Dedifferentiated amniotic fluid mesenchymal stem cell (primary cell): Measurements from ENCODE around the gene KSR1.
A peak's percentile ranks its signal among the peaks of the same experiment; 100 is the strongest.

Source experiments
- DNase-seq: peaks from one replicate; pipeline ENCODE4 v3.0.0-alpha.2; 2016; ENCODE audit errors: extremely low spot score

The KSR1 gene

GRCh38 chr17:27590864-27591263 lies 134.6 kb downstream of the KSR1 start:
- DNase-seq, result no peak

- no peak for DNase-seq
These were observed 135.7 kb downstream of the KSR1 start for GRCh38 chr17:27591986-27592385.

- DNase-seq, result no peak
These were observed 137.1 kb downstream of the KSR1 start for GRCh38 chr17:27593232-27593856.

DNA sequence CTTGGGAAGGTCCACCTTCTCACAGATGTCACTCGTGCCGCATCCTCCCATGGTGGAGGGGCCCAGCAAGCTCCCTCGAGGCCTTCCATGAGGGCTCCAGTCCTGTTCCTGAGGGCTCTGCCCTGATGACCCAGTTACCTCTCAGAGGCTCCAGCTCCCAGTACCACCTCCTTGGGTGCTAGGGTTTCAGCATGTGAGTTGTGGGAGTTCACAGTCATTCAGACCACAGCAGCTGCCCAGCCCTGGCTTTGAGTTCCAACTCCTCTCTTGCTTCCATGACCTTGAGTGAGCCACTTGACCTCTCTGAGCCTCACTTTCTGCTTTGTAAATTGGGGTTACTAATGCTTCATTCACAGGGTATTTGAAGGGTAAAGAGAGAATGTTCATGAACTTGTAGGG lies 137.6 kb downstream of the KSR1 start:
- no peak for DNase-seq

DNA sequence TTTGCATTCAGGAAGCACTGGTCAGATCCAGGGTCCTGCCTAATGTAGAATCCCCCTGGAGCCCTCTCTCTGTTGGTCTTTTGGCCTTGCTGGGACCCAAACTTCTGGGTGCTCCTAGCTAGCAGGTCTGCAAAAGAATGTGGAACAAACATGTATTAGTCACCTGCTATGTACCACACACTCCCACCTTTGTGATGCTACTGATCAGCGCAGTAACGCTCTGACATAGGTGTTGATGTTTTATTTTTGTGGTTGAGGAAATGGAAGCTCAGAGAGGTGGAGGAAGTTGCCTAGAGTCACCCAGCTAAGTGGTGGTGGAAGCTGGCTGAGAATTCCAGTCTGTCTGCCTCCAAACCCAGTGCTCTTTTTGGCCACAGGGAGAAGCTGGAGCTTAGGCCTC lies 139.0 kb downstream of the KSR1 start:
- DNase-seq, result no peak

GRCh38 chr17:27596096-27596495 lies 139.8 kb downstream of the KSR1 start:
- DNase-seq, result no peak

GRCh38 chr17:27596566-27597187 lies 140.4 kb downstream of the KSR1 start:
- no peak for DNase-seq

DNA sequence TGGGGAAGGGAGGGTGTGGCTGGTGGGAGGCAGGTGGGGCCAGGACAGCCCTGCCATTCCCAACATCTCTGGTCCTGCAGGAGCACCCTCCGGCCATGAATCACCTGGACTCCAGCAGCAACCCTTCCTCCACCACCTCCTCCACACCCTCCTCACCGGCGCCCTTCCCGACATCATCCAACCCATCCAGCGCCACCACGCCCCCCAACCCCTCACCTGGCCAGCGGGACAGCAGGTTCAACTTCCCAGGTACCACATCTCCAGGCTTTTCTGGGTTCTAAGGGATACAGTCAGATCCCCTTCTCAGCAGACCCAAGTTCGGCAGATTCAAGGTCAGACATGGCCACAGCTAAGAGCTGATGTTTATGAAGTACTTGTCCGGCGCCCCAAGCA lies 140.9 kb downstream of the KSR1 start:
- DNase-seq, result no peak

- no peak for DNase-seq
These were observed 141.6 kb downstream of the KSR1 start for GRCh38 chr17:27597783-27598320.

DNA sequence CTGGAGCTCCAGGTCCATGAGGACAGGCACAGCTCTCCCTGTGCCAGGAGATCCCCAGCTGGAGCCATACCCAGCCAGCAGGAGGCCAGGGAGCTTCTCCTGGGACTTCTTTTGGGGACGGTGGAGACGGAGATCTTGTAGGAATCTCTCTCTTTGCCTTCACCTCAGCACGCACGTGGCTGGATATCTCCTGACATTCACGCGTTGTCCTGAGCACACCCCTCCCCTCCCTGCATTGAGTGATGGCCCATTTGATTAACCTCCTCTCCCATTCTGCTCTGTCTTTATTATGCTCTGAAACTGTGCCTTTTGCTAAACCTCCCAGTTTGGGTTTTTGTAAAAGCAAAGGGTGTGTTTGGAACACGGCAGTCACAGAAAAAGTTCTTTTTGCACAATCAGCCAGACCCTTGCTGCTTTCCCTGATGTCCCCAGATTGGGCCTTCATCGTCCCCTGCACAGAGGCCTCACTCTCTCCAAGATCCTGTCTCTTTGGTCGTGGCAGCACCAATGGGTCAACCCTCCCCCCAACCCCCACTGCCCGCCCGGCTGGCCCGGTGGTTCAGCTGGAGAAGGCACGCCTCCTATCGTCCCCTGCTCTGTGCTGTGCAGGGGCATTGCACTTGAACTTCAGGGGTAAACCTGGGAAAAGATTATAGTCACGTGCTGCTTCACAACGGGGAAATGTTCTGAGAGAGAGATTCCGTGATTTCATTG lies 142.2 kb downstream of the KSR1 start:
- no peak for DNase-seq

GRCh38 chr17:27600471-27600870 lies 144.2 kb downstream of the KSR1 start:
- DNase-seq, result no peak

DNA sequence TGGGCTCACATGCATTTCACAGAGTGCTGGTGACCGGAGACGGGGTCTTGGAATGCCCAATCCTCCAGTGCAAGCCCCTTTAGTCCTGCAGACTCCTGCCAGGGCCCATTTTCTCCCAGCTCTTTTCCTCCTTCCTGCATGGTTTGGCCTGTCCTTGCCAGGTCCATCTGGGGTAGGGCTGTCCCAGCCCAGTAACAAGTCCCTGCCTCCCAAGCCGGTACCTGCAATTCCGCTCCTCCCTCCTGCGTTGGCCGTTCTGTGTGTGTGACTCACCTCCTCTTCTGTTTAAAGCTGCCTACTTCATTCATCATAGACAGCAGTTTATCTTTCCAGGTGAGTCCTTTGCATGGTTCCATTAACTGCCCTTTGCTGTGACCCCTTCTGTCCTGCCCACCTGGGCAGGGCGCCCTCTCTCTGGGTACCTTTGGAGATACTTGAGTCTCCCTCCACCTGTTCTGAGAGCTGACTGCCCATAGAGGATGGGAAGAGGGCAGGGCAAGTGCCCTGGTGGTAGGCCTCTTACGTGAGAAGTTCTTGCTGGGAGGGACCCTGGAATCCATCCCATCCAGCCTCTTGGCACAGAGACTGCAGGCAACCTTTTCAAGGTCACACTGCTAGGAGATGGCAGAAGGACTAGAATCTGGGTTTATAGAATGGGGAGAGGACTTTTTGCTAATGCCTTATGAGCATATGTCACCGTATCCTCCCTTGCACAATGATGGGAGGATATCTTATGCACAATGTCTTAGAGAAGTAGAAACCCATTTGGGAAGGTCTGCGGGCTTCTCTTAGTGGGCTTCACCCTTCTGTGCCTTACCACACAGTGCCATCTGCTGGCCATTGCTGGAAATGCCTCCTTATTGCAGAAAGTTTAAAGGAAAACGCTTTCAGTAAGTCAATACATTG lies 145.1 kb downstream of the KSR1 start:
- DNase-seq, result peak; percentile 71

DNA sequence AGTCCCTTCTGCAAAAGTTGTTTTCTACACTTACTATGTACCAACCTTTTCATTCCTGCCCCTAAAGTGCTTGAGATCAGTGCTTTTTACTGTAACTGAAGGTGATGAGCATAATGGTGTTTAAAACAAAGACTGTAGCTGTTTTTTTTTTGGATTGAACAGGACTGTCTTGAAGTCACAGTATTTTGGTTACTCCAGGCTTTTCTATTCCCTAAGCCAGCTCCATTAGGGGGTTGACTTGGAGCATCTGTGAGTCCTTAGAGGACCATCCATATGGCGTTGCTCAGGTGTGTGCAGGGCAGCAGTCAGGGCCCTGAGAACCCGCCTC lies 145.7 kb downstream of the KSR1 start:
- no peak for DNase-seq

GRCh38 chr17:27602721-27603420 lies 146.6 kb downstream of the KSR1 start:
- peak; percentile 44 for DNase-seq

GRCh38 chr17:27603421-27603770 lies 147.1 kb downstream of the KSR1 start:
- DNase-seq, result no peak

GRCh38 chr17:27603880-27604794 lies 147.9 kb downstream of the KSR1 start:
- no peak for DNase-seq

DNA sequence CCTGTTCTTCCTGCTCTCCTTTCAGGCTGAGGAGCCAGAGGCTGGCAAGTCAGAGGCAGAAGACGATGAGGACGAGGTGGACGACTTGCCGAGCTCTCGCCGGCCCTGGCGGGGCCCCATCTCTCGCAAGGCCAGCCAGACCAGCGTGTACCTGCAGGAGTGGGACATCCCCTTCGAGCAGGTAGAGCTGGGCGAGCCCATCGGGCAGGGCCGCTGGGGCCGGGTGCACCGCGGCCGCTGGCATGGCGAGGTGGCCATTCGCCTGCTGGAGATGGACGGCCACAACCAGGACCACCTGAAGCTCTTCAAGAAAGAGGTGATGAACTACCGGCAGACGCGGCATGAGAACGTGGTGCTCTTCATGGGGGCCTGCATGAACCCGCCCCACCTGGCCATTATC lies 149.2 kb downstream of the KSR1 start:
- DNase-seq, result no peak

DNA sequence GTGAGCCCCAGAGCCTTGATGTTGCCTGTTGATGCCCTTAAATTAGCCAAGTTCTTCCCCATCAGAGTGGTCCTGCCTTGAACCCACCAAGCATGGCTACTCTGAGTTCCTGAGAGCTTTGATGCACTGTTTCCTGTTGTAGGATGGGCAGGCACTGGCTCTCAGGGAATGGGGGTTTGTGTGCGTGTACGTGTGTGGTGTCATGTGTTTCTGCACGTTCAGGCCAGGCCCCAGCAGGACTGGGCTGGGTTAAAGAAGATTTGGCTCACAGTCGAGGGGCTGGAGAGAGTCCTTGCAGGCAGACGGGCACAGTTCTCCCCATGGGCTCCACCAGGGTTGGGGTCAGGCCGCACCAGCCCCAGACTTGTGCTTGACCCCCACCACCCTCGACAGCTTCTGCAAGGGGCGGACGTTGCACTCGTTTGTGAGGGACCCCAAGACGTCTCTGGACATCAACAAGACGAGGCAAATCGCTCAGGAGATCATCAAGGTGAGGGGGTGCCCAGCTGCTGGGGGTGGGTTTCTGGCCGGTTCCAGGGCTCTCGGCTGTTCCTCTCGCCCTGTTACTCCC lies 151.4 kb downstream of the KSR1 start:
- DNase-seq, result no peak

- no peak for DNase-seq
These were observed 152.3 kb downstream of the KSR1 start for GRCh38 chr17:27608328-27609230.
